Sigmoid colon (tissue), 7 donors: ENCODE results near the gene TAS2R60. TPM values are rescaled to one million over a fixed set of nuclear protein-coding genes. Genes with fewer than 3 reads are reported as not detected.
A peak's percentile ranks its signal among the peaks of the same experiment; 100 is the strongest.

Experiments
- DNase-seq: peaks from one replicate; pipeline ENCODE4 v3.0.0-alpha.2; 2019
- H3K27ac ChIP-seq, 4 donors: fragments of 200-600 bp; sonication (generic); one replicate each; pipeline ENCODE4 v1.5.1; 2016 to 2019; ENCODE audit warnings: mild to moderate bottlenecking in 1 of 4
- H3K27me3 ChIP-seq, 3 donors: fragments of 200-600 bp; sonication (generic); one replicate each; pipeline ENCODE4 v1.5.1; 2019; ENCODE audit warnings: mild to moderate bottlenecking in 1 of 3
- H3K36me3 ChIP-seq, 4 donors: fragments of 200-600 bp; sonication (generic); one replicate each; pipeline ENCODE4 v1.5.1; 2016 to 2019
- H3K4me1 ChIP-seq, 4 donors: fragments of 200-600 bp; sonication (generic); one replicate each; pipeline ENCODE4 v1.5.1; 2017 to 2019
- H3K4me3 ChIP-seq, 4 donors: fragments of 200-600 bp; sonication (generic); one replicate each; pipeline ENCODE4 v1.5.1; 2017 to 2019; ENCODE audit warnings: mild to moderate bottlenecking in 2 of 4, moderate library complexity in 1 of 4
- H3K9me3 ChIP-seq, 4 donors: fragments of 200-600 bp in 3 of 4; sonication (generic) in 3 of 4; one replicate each; pipeline versions ENCODE4 v1.5.1 to v1.6.1; 2013 to 2019
- EP300 ChIP-seq, 4 donors: sonication (generic); formaldehyde crosslinking; IDR thresholded peaks; one replicate each; pipeline ENCODE4 v1.6.1; 2017; ENCODE audit warnings: antibody characterized with exemption in 4 of 4
- POLR2A ChIP-seq, 2 donors: fragments of 450-650 bp; IDR thresholded peaks; one replicate each; pipeline ENCODE4 v1.6.1; 2016; ENCODE audit warnings: antibody characterized with exemption in 2 of 2, mild to moderate bottlenecking in 2 of 2, moderate library complexity in 2 of 2
- POLR2AphosphoS5 ChIP-seq, 4 donors: sonication (generic); formaldehyde crosslinking; IDR thresholded peaks; one replicate each; pipeline ENCODE4 v1.6.1; 2017; ENCODE audit warnings: antibody characterized with exemption in 4 of 4
- WGBS, 2 donors: extraction: QIAGEN DNeasy Blood & Tissue Kit; methylation state at CpG; one replicate each; pipeline ENCODE4 v1.1.7; 2013; 5-methylcytosine and 5-hydroxymethylcytosine counted together
- intact Hi-C: fragments of 100-400 bp; cut with DNase I; formaldehyde crosslinking; loops from one replicate; pipeline ENCODE4 v1.15.1; 2023
- polyA plus RNA-seq, 3 donors: library from polyadenylated mRNA; stranded (reverse); fragments of 200-250 nt; gene quantifications; one replicate each; pipeline ENCODE4 v1.2.3, GENCODE V29; 2013
- total RNA-seq, 4 donors: library from RNA; depleted of rRNA; stranded (reverse); fragments of >200 nt; gene quantifications; one replicate each; pipeline ENCODE4 v1.1.0, GENCODE V29; 2016
- TF ChIP-seq, protein P1 (sequence below), 4 experiments: fragments of 450-650 bp in 3 of 4; fragments of 200-600 bp in 1 of 4; IDR thresholded peaks; one replicate each; pipeline ENCODE4 v1.5.1; 2016 to 2019; ENCODE audit warnings: antibody characterized with exemption in 4 of 4, mild to moderate bottlenecking in 3 of 4, moderate library complexity in 2 of 4
- donor health status: healthy with polysubstance abuse.
- donor health status: Bipolar disorder and iron deficiency.
- donor health status: healthy.

TAS2R60 gene, protein sequence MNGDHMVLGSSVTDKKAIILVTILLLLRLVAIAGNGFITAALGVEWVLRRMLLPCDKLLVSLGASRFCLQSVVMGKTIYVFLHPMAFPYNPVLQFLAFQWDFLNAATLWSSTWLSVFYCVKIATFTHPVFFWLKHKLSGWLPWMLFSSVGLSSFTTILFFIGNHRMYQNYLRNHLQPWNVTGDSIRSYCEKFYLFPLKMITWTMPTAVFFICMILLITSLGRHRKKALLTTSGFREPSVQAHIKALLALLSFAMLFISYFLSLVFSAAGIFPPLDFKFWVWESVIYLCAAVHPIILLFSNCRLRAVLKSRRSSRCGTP
- total RNA-seq (not detected), polyA plus RNA-seq (not detected)

GRCh38 chr7:143443153-143443552 is at the start of gene TAS2R60:
Gene TAS2R60, plus strand, starts transcription at chr7:143443453. Its CDS starts 0 bp downstream, at chr7:143443453.
- Histone ChIP-seq H3K4me1 (no peaks in the 10 kb centered on the region), H3K36me3 (no peaks in the 10 kb centered on the region), H3K27me3 (no peaks in the 10 kb centered on the region), H3K9me3 (no peaks in the 10 kb centered on the region), H3K4me3 (no peak within 1 kb of the TSS), H3K27ac (no peak within 1 kb of the TSS)
- DNase-seq = no peak
- intact Hi-C loops = no loop called here
- WGBS, 2 donors = 73 to 96% methylated on average over 4 of the region's 4 CpGs
- TF ChIP-seq EP300 (IDR thresholded peaks at IDR 0.05) (no peak), POLR2A (IDR thresholded peaks at IDR 0.05) (no peak), POLR2AphosphoS5 (IDR thresholded peaks at IDR 0.05) (no peak)
- TF ChIP-seq, protein P1, sequence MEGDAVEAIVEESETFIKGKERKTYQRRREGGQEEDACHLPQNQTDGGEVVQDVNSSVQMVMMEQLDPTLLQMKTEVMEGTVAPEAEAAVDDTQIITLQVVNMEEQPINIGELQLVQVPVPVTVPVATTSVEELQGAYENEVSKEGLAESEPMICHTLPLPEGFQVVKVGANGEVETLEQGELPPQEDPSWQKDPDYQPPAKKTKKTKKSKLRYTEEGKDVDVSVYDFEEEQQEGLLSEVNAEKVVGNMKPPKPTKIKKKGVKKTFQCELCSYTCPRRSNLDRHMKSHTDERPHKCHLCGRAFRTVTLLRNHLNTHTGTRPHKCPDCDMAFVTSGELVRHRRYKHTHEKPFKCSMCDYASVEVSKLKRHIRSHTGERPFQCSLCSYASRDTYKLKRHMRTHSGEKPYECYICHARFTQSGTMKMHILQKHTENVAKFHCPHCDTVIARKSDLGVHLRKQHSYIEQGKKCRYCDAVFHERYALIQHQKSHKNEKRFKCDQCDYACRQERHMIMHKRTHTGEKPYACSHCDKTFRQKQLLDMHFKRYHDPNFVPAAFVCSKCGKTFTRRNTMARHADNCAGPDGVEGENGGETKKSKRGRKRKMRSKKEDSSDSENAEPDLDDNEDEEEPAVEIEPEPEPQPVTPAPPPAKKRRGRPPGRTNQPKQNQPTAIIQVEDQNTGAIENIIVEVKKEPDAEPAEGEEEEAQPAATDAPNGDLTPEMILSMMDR (IDR thresholded peaks at IDR 0.05) = no peak

- no peaks in the 10 kb centered on the region for H3K9me3 ChIP-seq
- WGBS, 2 donors = 95 to 97% methylated on average over 6 of the region's 6 CpGs
- H3K27me3 ChIP-seq = no peaks in the 10 kb centered on the region
- TF ChIP-seq, protein P1 (IDR thresholded peaks at IDR 0.05) = no peak
- peaks cover 0 to 45% (median 44%) of the 10 kb centered on the region in 4 donors for H3K4me1 ChIP-seq
- no peak overlapping the region for H3K4me3 ChIP-seq
- intact Hi-C loops = no loop called here
- peak overlapping the region in 2 of 4 donors; percentile 100 for H3K27ac ChIP-seq
- peaks cover 13 to 35% (median 21%) of the 10 kb centered on the region in 4 donors for H3K36me3 ChIP-seq
- no peak for DNase-seq
These were observed 49.2 kb upstream of the TAS2R60 start for GRCh38 chr7:143394068-143394467.

DNA sequence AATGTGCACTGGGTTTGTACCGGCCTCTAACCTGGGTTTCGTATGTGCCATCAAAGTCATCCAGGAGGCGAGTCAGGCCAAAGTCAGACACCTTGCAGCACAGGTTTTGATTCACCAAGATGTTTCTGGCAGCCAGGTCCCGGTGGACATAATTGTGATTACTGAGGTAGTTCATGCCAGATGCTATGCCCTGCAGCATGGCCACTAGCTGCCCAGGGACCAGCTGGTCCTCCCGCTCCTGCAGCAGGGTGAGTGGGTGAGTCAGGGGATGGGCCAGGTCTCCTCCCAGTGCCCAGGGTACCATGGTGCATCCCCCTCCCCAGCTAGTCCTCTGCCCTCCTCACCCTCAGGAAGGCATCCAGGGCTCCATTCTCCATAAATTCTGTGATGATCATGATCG is 48.5 kb upstream of the TAS2R60 start:
- TF ChIP-seq POLR2AphosphoS5 (IDR thresholded peaks at IDR 0.05) (no peak), POLR2A (IDR thresholded peaks at IDR 0.05) (no peak), EP300 (IDR thresholded peaks at IDR 0.05) (no peak)
- TF ChIP-seq, protein P1 (IDR thresholded peaks at IDR 0.05) = no peak
- H3K9me3 ChIP-seq = no peaks in the 10 kb centered on the region
- H3K27me3 ChIP-seq = no peaks in the 10 kb centered on the region
- WGBS, 2 donors = 82 to 87% methylated on average over 6 of the region's 6 CpGs
- intact Hi-C loops = no loop called here
- H3K4me3 ChIP-seq = no peak overlapping the region
- DNase-seq = peak; percentile 64
- H3K4me1 ChIP-seq = peaks cover 0 to 41% (median 38%) of the 10 kb centered on the region in 4 donors
- peaks cover 9 to 28% (median 14%) of the 10 kb centered on the region in 4 donors for H3K36me3 ChIP-seq
- H3K27ac ChIP-seq = no peak overlapping the region

DNA sequence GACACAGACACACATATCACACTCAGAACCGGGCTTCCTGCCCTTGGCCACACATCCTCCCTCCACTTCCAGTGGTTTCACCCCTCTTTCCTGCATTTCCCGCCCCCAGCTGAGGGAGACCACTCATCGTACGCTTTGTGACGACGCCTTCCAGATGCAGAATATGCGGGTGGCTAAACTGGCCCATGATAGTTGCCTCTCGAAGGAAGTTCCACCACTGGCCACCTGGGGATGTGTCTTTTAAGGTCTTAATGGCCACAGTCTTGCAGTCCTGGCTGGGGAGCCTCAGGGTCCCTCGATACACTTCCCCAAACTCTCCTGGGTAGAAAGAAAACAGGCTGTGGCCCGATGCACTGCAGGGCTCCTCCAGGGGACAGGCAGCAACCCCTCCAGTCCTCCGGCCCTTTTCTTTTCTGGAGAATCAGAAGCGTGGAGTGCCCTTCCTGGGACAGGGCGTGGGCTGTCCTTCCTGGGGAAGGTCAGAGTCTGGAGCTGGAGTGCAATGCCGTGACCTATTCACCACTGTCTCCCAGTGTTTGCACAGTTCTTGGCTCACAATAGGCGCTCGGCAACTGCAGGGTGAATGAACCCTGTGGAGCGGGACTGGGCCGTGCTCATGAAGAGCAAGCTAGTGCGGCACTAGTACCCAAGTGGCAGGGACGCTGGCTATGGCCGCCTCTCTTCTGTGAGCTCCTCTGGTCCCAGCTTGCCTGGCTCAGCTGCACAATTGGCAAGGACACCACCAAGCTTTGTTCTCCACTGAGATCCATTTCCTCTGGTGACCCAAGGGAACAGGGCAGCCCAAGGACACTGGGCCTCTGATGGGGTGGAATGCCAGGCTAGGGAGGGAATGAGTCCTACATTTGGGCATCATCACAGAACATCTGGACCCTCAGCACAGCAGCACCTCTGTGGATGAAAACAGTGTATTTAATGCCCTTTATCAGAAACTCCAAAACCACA is 47.8 kb upstream of the TAS2R60 start:
- Histone ChIP-seq H3K36me3 (peaks cover 4 to 21% (median 7%) of the 10 kb centered on the region in 4 donors), H3K9me3 (no peaks in the 10 kb centered on the region), H3K27ac (peak overlapping the region in 1 of 4 donors; percentile 4), H3K4me1 (peaks cover 0 to 34% (median 31%) of the 10 kb centered on the region in 4 donors), H3K4me3 (no peak overlapping the region), H3K27me3 (no peaks in the 10 kb centered on the region)
- 67 to 76% methylated on average over 21 of the region's 21 CpGs for WGBS, 2 donors
- TF ChIP-seq, protein P1 (IDR thresholded peaks at IDR 0.05) = peak in 1 of 4 experiments; percentile 22
- TF ChIP-seq POLR2AphosphoS5 (IDR thresholded peaks at IDR 0.05) (no peak), POLR2A (IDR thresholded peaks at IDR 0.05) (no peak)
- peak; percentile 68 for DNase-seq
- intact Hi-C loops = no loop called here
